ENCODE measurements around the gene FOXO4.
"Not testable (repeated sequence)": the region's sequence is repeated elsewhere in the genome, so short reads cannot be mapped to it uniquely, and the experiment has no call there.

Gene FOXO4

GRCh38 chrX:71095555-71095980 lies at the start of gene FOXO4:
TSS of gene FOXO4 (plus strand) at chrX:71095851. CDS start at chrX:71096529, 678 bp downstream.
- peak; percentile 93 for DNase-seq

- DNase-seq = not testable (repeated sequence)
Measured at GRCh38 chrX:71047891-71048290, 47.8 kb upstream of the FOXO4 start.

- DNase-seq = no peak
Measured at GRCh38 chrX:71052721-71053120, 42.9 kb upstream of the FOXO4 start.

GRCh38 chrX:71053217-71053621 lies 42.4 kb upstream of the FOXO4 start:
- peak; percentile 48 for DNase-seq

GRCh38 chrX:71056867-71057266 lies 38.8 kb upstream of the FOXO4 start:
- no peak for DNase-seq

GRCh38 chrX:71057848-71058530 lies 37.7 kb upstream of the FOXO4 start:
- DNase-seq = no peak

GRCh38 chrX:71060127-71060526 lies 35.5 kb upstream of the FOXO4 start:
- no peak for DNase-seq

- DNase-seq = no peak
Measured at GRCh38 chrX:71067089-71067488, 28.6 kb upstream of the FOXO4 start.

- DNase-seq = no peak
Measured at GRCh38 chrX:71067712-71068043, 28.0 kb upstream of the FOXO4 start.

GRCh38 chrX:71068044-71068918 lies 27.4 kb upstream of the FOXO4 start, which contains the start of gene SNX12:
TSS of gene SNX12 (minus strand) at chrX:71068334. CDS start at chrX:71068306, 28 bp downstream.
- peak; percentile 92 for DNase-seq

GRCh38 chrX:71070531-71070930 lies 25.1 kb upstream of the FOXO4 start:
- DNase-seq = no peak

GRCh38 chrX:71081330-71082123 lies 14.1 kb upstream of the FOXO4 start:
- no peak for DNase-seq

GRCh38 chrX:71082124-71082647 lies 13.5 kb upstream of the FOXO4 start:
- no peak for DNase-seq

- DNase-seq = no peak
Measured at GRCh38 chrX:71082822-71083221, 12.8 kb upstream of the FOXO4 start.

- no peak for DNase-seq
Measured at GRCh38 chrX:71085900-71086299, 9.8 kb upstream of the FOXO4 start.

GRCh38 chrX:71091263-71091662 lies 4.4 kb upstream of the FOXO4 start:
- DNase-seq = no peak

GRCh38 chrX:71095033-71095432 lies 618 bp upstream of the FOXO4 start:
- no peak for DNase-seq

GRCh38 chrX:71095981-71096759 lies 519 bp downstream of the FOXO4 start:
- no peak for DNase-seq

GRCh38 chrX:71096760-71097032 lies 1.0 kb downstream of the FOXO4 start:
- DNase-seq = no peak

GRCh38 chrX:71098302-71098701 lies 2.7 kb downstream of the FOXO4 start:
- peak; percentile 75 for DNase-seq

- no peak for DNase-seq
Measured at GRCh38 chrX:71098951-71099506, 3.4 kb downstream of the FOXO4 start.

GRCh38 chrX:71099736-71100135 lies 4.1 kb downstream of the FOXO4 start:
- DNase-seq = no peak

Measured in activated CD4-positive, alpha-beta T cell treated with anti-CD3 and anti-CD28 coated beads, Interleukin-2, Interleukin-6, amounts not matched to agents 100 ng/mL and 50 ng/mL, durations not matched to agents 16 hours and 8 hours (primary cell).